GM10847 (cell line): ENCODE measurements around the gene CDC25B.
A peak's percentile ranks its signal among the peaks of the same experiment; 100 is the strongest.

Experiments
- POLR2A ChIP-seq: IDR thresholded peaks from 2 replicates; pipeline ENCODE4 v1.6.1; 2011; ENCODE audit not compliant: insufficient read length; ENCODE audit errors: extremely low read depth

The CDC25B gene

GRCh38 chr20:3795511-3796468, at the start of gene CDC25B:
CDC25B (plus strand) TSS chr20:3796310; CDS start chr20:3796532, 222 bp downstream.
- TF ChIP-seq POLR2A = peak; percentile 41

- no peak for TF ChIP-seq POLR2A
These were observed 48.6 kb upstream of the CDC25B start for GRCh38 chr20:3747471-3747870.

- no peak for TF ChIP-seq POLR2A
These were observed 48.0 kb upstream of the CDC25B start for GRCh38 chr20:3748073-3748472.

- TF ChIP-seq POLR2A = no peak
These were observed 46.9 kb upstream of the CDC25B start for GRCh38 chr20:3749087-3749688.

GRCh38 chr20:3749689-3750531, 46.2 kb upstream of the CDC25B start:
- no peak for TF ChIP-seq POLR2A

GRCh38 chr20:3751305-3751674, 44.8 kb upstream of the CDC25B start:
- TF ChIP-seq POLR2A = no peak

- TF ChIP-seq POLR2A = no peak
These were observed 44.3 kb upstream of the CDC25B start for GRCh38 chr20:3751675-3752385.

GRCh38 chr20:3752386-3752759, 43.7 kb upstream of the CDC25B start:
- TF ChIP-seq POLR2A = no peak

GRCh38 chr20:3753098-3753497, 43.0 kb upstream of the CDC25B start:
- no peak for TF ChIP-seq POLR2A

GRCh38 chr20:3753501-3754275, 42.4 kb upstream of the CDC25B start:
- no peak for TF ChIP-seq POLR2A

GRCh38 chr20:3754276-3754630, 41.9 kb upstream of the CDC25B start:
- no peak for TF ChIP-seq POLR2A

- TF ChIP-seq POLR2A = no peak
These were observed 40.8 kb upstream of the CDC25B start for GRCh38 chr20:3755269-3755668.

GRCh38 chr20:3755814-3756480, 40.2 kb upstream of the CDC25B start:
- no peak for TF ChIP-seq POLR2A

- no peak for TF ChIP-seq POLR2A
These were observed 38.8 kb upstream of the CDC25B start for GRCh38 chr20:3757268-3757667.
